Esophagus muscularis mucosa (tissue), 2 donors: ENCODE results near the gene ANKRD49.

Experiments
- EP300 ChIP-seq: sonication (generic); formaldehyde crosslinking; IDR thresholded peaks from one replicate; pipeline ENCODE4 v1.6.1; 2017; ENCODE audit warnings: antibody characterized with exemption
- POLR2A ChIP-seq: fragments of 450-650 bp; IDR thresholded peaks from one replicate; pipeline ENCODE4 v1.6.1; 2017; ENCODE audit warnings: antibody characterized with exemption, moderate library complexity, mild to moderate bottlenecking, low read depth

- no peak for TF ChIP-seq POLR2A
- no peak for TF ChIP-seq EP300
These were observed 45.6 kb downstream of the ANKRD49 start for GRCh38 chr11:94539420-94539819.
